SU-DHL-6 (cell line): ENCODE data around the gene SLC12A5.

ENCODE experiments used
- EZH2phosphoT487 ChIP-seq: fragments of 200-600 bp; sonication (generic), shearing (Covaris generic); conservative IDR thresholded peaks from 2 replicates; pipeline ENCODE4 v1.6.1; 2018; ENCODE audit warnings: mild to moderate bottlenecking, antibody characterized with exemption, low read length, moderate library complexity, mixed read lengths
- TF ChIP-seq, protein P1 (sequence below): fragments of 200-600 bp; sonication (generic); IDR thresholded peaks from one replicate; pipeline ENCODE4 v1.5.1; 2017; ENCODE audit warnings: antibody characterized with exemption, mild to moderate bottlenecking, low read length, moderate library complexity; ENCODE audit not compliant: insufficient read depth, poor library complexity, severe bottlenecking

DNA sequence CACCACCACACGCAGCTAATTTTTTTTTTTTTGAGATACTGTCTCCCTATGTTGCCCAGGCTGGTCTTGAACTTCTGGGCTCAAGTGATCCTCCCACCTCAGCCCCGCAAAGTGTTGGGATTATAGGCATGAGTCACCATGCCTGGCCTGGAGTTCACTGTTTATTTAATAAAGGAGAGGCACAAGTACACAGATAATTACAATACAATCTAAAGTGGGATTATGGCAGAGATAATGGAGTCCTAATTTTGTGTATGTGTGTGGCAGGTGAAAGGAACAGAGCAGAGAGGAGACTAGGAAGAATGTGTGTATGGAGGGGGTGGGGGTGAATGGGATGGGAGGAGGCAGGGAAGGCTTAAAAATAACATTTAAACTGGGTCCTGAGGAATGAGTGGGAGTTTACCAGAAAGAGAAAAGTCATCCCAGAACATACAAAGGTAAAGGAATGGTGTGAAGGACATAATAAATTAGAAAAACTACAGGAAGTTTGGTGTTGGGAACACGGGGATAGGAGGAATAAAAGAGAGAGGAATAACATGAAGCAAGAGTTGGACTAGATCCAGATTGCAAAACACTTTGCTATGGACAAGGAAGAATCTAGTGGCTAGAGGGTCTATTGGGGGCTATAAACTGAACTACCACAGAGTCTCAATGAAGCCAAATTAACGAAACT lies 56.3 kb downstream of the SLC12A5 start:
- TF ChIP-seq, protein P1, sequence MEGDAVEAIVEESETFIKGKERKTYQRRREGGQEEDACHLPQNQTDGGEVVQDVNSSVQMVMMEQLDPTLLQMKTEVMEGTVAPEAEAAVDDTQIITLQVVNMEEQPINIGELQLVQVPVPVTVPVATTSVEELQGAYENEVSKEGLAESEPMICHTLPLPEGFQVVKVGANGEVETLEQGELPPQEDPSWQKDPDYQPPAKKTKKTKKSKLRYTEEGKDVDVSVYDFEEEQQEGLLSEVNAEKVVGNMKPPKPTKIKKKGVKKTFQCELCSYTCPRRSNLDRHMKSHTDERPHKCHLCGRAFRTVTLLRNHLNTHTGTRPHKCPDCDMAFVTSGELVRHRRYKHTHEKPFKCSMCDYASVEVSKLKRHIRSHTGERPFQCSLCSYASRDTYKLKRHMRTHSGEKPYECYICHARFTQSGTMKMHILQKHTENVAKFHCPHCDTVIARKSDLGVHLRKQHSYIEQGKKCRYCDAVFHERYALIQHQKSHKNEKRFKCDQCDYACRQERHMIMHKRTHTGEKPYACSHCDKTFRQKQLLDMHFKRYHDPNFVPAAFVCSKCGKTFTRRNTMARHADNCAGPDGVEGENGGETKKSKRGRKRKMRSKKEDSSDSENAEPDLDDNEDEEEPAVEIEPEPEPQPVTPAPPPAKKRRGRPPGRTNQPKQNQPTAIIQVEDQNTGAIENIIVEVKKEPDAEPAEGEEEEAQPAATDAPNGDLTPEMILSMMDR: no peak
- no peak for TF ChIP-seq EZH2phosphoT487
